ENCODE data around the gene KRTAP9-7.

DNA sequence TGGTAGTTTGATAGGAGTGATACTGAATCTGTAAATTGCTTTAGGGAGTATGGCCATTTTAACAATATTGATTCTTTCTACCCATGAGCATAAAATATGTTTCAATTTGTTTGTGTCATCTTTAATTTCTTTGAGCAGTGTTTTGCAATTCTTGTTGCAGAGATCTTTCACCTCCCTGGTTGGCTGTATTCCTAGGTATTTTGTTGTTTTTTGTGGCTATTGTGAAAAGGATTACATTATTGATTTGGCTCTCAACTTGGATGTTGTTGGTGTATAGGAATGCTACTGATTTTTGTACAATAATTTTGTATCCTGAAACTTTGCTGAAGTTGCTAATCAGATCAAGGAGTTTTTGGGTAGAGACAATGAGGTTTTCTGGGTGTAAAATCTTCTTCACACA, 17.1 kb upstream of the KRTAP9-7 start:
- TF ChIP-seq, protein P1, sequence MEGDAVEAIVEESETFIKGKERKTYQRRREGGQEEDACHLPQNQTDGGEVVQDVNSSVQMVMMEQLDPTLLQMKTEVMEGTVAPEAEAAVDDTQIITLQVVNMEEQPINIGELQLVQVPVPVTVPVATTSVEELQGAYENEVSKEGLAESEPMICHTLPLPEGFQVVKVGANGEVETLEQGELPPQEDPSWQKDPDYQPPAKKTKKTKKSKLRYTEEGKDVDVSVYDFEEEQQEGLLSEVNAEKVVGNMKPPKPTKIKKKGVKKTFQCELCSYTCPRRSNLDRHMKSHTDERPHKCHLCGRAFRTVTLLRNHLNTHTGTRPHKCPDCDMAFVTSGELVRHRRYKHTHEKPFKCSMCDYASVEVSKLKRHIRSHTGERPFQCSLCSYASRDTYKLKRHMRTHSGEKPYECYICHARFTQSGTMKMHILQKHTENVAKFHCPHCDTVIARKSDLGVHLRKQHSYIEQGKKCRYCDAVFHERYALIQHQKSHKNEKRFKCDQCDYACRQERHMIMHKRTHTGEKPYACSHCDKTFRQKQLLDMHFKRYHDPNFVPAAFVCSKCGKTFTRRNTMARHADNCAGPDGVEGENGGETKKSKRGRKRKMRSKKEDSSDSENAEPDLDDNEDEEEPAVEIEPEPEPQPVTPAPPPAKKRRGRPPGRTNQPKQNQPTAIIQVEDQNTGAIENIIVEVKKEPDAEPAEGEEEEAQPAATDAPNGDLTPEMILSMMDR (IDR thresholded peaks at IDR 0.05; ENCODE audit: poor library complexity) = no peak
- no peak for TF ChIP-seq EZH2 (IDR thresholded peaks at IDR 0.05; ENCODE audit: borderline replicate concordance)
- TF ChIP-seq EZH2phosphoT487 (IDR thresholded peaks at IDR 0.05; ENCODE audit: low read depth, severe bottlenecking, unreplicated experiment) = no peak
